SH-SY5Y (cell line): Measurements from ENCODE around the gene SCAF4.

ENCODE experiments used
- GATA2 ChIP-seq: IDR thresholded peaks from 2 replicates; pipeline ENCODE4 v1.6.1; 2011; ENCODE audit warnings: mild to moderate bottlenecking, low read depth, low read length
- GATA3 ChIP-seq: IDR thresholded peaks from 2 replicates; pipeline ENCODE4 v1.6.1; 2011; ENCODE audit warnings: low read depth, mild to moderate bottlenecking, low read length, moderate library complexity

- no peak for TF ChIP-seq GATA3
- no peak for TF ChIP-seq GATA2
These were observed 43.1 kb downstream of the SCAF4 start for GRCh38 chr21:31688603-31689368.
